Hepatocyte (in vitro differentiated cells): ENCODE results near the gene HIC2.

Source experiments
- EZH2 ChIP-seq: fragments of 200-600 bp; sonication (generic); IDR thresholded peaks from 2 replicates; pipeline ENCODE4 v1.6.1; 2016; ENCODE audit warnings: antibody characterized with exemption, mild to moderate bottlenecking, borderline replicate concordance
- EZH2phosphoT487 ChIP-seq: fragments of 200-600 bp; sonication (generic); IDR thresholded peaks from one replicate; pipeline ENCODE4 v1.6.1; 2018; ENCODE audit warnings: antibody characterized with exemption, mild to moderate bottlenecking, low read depth, moderate library complexity; ENCODE audit not compliant: unreplicated experiment, severe bottlenecking
- TF ChIP-seq, protein P1 (sequence below): fragments of 200-600 bp; sonication (generic); IDR thresholded peaks from 2 replicates; pipeline ENCODE4 v1.5.1; 2016; ENCODE audit warnings: antibody characterized with exemption, mild to moderate bottlenecking; ENCODE audit not compliant: poor library complexity

DNA sequence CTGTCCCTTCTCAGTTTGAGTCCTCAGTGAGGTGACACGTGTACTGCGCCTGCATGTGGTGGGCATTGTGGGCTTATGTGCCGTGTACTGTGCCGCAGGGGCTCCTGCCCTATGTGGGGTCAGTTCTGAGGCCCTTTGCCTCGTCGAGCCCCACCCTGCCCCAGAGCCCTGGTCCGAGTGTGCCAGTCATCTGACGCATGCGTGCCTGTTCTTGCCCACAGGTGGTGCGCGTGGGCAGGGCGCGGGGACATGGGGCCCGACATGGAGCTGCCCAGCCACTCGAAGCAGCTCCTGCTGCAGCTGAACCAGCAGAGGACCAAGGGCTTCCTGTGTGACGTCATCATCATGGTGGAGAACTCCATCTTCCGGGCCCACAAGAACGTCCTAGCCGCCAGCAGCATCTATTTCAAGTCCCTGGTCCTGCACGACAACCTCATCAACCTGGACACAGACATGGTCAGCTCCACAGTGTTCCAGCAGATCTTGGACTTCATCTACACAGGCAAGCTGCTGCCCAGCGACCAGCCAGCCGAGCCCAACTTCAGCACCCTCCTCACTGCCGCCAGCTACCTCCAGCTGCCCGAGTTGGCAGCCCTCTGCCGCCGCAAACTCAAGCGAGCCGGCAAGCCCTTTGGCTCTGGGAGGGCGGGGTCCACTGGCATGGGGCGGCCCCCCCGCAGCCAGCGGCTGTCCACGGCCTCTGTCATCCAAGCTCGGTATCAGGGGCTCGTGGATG lies 27.7 kb downstream of the HIC2 start:
- TF ChIP-seq, protein P1, sequence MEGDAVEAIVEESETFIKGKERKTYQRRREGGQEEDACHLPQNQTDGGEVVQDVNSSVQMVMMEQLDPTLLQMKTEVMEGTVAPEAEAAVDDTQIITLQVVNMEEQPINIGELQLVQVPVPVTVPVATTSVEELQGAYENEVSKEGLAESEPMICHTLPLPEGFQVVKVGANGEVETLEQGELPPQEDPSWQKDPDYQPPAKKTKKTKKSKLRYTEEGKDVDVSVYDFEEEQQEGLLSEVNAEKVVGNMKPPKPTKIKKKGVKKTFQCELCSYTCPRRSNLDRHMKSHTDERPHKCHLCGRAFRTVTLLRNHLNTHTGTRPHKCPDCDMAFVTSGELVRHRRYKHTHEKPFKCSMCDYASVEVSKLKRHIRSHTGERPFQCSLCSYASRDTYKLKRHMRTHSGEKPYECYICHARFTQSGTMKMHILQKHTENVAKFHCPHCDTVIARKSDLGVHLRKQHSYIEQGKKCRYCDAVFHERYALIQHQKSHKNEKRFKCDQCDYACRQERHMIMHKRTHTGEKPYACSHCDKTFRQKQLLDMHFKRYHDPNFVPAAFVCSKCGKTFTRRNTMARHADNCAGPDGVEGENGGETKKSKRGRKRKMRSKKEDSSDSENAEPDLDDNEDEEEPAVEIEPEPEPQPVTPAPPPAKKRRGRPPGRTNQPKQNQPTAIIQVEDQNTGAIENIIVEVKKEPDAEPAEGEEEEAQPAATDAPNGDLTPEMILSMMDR, result no peak
- TF ChIP-seq EZH2, result no peak
- TF ChIP-seq EZH2phosphoT487, result no peak
